Measurements from ENCODE around the gene FOXF2.
"Not testable (repeated sequence)": the region's sequence is repeated elsewhere in the genome, so short reads cannot be mapped to it uniquely, and the experiment has no call there.

The FOXF2 gene

GRCh38 chr6:1389369-1390132 lies at the start of gene FOXF2:
Gene FOXF2, plus strand, starts transcription at chr6:1389576. Its CDS starts 372 bp downstream, at chr6:1389948.
- no peak for DNase-seq

DNA sequence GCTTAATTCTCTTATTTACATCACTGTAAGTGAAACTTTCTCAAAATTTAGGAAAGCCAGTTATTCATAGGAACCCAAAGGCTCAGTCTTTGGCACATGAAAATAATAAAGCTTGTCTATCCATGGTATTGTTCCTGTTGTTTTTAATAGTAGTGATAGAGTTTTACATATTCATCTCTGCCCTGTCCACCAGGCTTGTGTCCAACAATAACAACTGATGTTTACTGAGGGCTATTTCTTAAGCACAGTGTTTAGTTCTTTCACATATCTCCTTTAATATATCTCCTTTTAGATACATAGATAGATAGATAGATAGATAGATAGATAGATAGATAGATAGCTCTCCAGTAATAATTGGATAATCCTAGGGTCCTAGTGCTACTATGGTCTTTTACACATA lies 43.3 kb upstream of the FOXF2 start:
- DNase-seq: no peak

- no peak for DNase-seq
Measured at GRCh38 chr6:1346558-1347091, 42.8 kb upstream of the FOXF2 start.

DNA sequence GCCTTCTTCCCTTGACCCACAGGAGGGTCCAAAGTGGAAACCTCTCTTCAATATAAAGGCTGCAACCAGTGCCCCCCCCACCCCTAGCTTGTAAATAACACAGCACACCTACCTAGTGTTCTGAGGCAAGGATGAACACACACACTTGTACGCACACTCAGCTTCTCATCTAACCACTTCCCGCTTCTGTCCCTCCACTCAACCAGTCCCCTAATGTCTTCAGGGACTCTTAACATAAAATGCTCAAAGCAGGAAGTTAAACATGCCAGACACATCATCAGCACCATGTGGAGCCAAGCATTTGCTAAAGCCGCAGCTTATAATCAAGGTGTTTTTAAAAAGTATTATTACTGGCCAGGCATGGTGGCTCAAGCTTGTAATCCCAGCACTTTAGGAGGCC lies 42.2 kb upstream of the FOXF2 start:
- no peak for DNase-seq

GRCh38 chr6:1348675-1349074 lies 40.7 kb upstream of the FOXF2 start:
- no peak for DNase-seq

DNA sequence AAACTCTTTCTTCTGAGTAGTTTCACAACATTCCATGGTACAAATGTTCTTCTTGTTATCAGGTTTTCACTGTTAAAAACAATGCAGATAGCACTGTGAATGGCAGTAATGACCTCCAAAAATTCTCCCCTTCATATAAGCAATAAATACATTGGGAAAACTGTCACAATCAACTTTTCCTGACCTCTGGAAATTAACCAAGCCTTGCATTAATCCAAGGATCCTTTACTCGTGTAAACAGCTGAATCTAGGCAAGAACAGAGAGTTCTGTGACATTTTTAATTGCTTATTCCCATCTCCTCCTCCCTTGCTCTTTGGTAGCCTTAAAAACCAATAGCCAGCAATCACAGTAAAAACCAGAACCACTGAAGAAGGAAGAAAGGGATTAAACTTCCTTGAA lies 39.7 kb upstream of the FOXF2 start:
- DNase-seq: no peak

DNA sequence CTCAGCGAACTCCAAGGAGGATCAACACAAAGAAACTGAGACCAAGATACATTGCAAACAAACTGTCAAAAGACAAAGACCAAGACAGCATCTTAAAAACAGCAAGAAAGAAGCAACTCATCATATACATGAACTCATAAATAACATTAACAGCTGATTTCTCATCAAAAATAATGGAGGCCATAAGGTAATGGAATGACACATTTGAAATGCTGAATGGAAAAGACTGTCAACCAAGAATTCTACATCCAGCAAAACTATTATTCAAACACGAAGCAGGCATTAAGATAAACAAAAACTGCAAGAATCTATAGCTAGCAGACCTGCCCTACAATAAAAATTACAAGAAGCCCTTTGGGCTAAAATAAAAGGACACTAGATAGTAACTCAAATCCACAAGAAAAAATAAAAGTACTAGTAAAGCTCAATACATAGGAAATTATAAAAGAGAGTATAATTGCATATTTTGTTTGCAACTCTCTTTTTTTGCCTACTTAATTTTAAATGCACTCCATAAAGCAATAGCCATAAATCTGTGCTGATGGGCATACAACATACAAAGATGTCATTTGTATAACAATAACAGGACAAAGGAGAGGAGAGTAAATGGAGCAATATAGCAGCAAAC lies 37.9 kb upstream of the FOXF2 start:
- no peak for DNase-seq

- not testable (repeated sequence) for DNase-seq
Measured at GRCh38 chr6:1355068-1355467, 34.3 kb upstream of the FOXF2 start.

- not testable (repeated sequence) for DNase-seq
Measured at GRCh38 chr6:1361717-1362116, 27.7 kb upstream of the FOXF2 start.

DNA sequence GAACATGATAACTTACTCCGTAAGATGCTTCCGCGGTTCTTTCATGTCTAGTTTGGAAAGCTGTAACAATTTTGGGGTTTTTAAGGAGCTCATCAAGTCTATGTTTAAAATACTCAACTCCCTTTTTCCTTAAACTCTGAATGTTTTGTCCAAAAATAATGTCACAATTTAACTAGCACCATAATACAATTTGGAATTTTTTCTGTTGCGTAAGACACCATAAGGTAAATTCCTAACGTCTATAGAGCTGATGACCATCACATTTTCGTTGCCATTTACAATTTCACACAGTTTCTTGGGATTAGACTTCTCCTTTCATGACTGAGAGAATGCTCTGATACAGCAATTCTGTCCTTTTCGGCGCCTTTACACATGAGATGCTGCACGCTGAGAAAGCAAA lies 26.7 kb upstream of the FOXF2 start:
- DNase-seq: no peak

- DNase-seq: no peak
Measured at GRCh38 chr6:1363298-1363697, 26.1 kb upstream of the FOXF2 start.

DNA sequence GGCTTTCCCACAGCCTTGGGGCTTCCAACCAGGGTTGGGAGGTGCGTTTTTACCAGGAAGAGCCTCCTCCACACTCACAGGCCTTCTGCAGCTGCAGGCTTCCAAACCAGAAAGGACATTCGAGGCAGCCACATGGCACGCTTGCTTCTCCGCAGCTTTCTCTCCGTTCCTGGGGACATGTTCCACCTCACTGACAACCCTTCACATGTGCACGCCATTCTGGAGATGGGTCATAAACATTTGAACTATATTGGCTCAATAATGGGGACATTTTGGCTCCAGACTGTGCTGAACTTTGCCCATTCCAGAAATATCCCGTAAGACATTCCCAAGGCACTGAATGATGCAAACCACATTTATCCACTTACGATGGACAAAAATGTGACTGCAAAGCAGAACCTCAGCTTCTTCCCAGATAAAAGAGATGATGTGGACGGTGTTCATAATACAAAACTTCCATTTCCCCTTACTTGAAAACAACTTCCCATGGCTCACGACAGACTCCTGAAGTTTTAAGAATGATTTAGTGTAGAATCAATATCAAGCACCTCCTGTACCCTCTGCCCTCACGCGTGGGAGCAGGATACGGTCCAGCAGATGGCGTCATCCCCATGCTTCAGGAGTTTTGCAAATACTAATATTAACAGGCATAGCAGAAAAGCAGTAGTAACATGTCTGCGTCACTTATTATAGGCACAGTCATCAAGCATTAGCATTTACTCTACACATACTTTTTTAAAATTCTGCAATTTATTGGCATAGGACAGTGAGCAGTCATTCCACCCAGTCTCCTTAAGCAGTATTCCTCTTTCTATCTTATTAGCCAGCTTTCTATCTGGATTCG lies 25.4 kb upstream of the FOXF2 start:
- no peak for DNase-seq

DNA sequence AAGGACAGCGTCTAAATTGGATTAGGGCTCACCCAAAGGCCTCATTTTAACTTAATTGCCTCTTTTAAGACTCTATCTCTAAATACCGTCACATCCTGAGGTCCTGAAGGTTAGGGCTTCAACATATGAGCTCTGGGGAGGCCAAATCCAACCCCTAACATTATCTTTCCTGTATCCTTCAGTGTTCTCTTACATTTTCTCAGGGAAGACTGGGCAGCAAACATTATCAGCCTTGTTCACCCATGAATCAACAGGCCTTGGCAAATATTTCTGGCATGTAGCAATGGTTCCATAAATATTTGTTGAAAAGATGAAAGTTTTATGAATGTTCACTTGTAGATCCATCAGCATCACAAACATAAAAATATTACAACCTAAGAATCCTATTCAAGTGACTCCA lies 24.6 kb upstream of the FOXF2 start:
- no peak for DNase-seq

DNA sequence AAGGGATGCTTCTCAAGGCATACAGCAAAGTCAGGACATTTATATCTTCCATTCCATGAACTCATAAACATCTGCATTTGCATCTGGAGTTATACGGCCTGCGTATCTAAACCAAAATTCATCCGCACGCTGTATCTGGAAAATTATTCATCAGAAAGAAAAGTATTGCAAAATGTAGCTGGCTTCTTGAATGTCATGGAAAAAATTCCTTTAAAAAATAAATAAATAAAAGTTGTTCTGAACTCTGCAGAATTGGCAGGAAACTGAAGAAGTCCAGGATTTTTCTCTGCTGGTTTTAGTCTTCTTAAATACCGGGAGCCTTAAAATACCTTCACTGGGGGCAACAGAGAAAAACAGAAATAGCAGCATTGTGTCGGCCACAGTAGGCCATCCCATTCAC lies 23.7 kb upstream of the FOXF2 start:
- no peak for DNase-seq

- no peak for DNase-seq
Measured at GRCh38 chr6:1367771-1368170, 21.6 kb upstream of the FOXF2 start.

DNA sequence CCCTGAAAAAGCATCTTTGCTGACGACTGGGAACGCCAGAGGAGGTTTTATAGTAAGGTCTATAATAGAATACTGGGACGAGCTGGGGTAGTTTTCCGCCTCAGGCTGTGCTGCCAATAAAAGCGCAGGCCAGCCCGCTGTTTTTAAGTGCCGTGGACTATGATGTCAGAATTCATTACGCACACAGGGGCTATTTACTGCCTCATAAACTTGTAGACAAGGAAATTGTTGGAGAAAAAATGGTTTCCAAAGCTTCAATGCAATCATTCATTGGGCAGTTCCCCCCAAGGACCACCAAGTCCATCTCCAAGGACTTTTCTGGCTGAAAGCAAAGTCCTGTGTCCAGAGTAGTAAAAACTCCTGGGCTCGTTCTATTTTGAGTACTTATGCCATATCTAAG lies 20.4 kb upstream of the FOXF2 start:
- no peak for DNase-seq

DNA sequence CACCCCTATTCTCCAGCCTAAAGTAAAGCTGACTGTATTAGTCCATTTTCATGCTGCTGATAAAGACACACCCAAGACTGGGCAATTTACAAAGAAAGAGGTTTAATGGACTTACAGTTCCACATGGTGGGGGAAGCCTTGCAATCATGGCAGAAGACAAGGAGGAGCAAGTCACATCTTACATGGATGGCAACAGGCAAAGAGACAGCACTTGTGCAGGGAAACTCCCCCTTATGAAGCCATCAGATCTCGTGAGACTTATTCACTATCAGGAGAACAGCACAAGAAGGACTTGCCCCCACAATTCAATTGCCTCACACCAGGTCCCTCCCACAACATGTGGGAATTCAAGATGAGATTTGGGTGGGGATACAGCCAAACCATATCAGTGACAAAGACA lies 19.7 kb upstream of the FOXF2 start:
- not testable (repeated sequence) for DNase-seq

- no peak for DNase-seq
Measured at GRCh38 chr6:1371933-1372332, 17.4 kb upstream of the FOXF2 start.

DNA sequence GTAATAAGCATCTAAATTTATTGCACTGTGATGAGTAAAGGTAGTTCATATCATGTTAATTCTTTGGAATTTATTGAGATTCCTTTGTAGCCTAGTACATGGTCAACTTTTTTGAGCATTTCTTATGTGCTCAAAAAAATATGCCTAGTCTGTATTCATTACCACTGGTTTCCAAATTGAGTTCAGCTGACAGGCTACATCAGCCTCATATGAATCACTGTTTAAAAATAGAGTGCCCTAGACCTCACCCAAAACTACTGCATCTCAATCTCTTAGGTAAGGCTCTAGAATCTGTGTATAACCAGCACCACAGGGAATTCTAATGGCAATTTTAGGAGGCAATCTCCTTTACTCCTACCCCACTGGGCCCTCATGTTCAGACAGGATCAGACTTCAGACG lies 16.7 kb upstream of the FOXF2 start:
- no peak for DNase-seq

DNA sequence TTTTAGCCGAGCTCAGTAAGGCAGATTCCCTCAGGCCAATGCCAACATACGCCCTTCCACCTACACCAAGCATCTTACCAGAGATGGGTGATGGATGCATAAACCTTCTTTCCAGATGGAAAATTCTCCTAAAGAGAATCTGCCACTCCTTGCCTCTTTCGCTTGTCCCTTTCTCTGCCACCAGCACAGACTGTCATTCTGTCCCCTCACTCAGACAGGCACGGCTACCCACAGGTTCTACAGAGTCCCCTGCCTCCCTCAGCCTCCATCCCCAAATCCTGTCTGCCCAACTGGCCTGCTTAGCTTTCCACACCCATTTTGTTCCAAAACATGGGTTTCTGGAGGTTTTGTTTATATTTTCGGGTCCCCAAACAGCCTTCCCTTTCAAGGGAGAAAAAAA lies 12.7 kb upstream of the FOXF2 start:
- no peak for DNase-seq

GRCh38 chr6:1377526-1377925 lies 11.8 kb upstream of the FOXF2 start:
- no peak for DNase-seq

DNA sequence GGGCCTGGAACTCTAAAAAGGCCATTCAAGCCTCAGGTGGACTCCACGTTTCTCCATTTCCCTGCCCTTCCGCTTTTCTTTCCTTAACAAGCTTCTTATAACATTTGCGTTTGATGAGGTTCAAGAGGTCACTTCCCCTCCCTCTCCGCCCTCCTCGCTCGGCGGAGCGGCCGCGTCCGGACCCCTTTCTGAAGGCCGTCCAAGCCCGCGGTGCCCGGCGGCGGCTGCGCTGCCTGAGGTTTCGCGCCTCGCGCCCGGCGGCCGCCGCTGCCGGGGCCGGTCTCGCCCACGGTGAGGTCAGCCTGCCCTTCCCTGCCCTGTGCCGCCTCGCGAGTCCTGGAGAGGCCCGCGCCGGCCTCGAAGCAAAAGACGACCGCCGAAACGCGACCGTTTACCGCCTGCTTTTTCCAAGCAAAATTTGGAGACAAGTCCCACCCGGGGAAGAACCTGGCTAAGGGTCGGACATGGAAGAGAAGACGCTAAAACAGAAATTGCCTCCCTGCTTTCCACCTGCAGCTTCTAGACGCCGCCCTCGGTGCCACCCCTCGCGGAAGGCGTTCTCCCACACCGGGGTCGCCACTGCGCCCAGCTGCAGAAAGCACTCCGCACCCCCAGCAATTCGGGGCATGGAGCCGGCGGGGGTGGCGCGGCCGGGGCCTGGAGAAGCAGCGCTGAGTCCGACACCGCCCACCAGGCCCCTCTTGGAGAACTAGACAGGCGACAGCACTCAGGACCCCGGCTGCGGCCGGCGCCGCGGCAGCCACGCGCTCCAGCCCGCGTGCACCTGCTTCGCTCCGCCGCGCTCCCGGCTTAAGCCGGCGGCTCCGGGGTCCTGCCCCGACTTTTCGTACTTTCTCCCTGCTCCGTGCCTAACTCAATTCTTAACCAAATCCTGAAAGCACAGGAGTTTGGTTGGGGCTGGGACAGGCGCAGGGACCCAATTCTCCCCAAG lies 11.0 kb upstream of the FOXF2 start:
- DNase-seq: no peak

All from DMS 273 treated with DMSO at 0.1 percent for 48 hours (cell line).